Right ventricle myocardium inferior (tissue), 1 donor: Measurements from ENCODE around the gene RIPK1. TPM values are rescaled to one million over a fixed set of nuclear protein-coding genes. Genes with fewer than 3 reads are reported as not detected.
"Not testable (repeated sequence)": the region's sequence is repeated elsewhere in the genome, so short reads cannot be mapped to it uniquely, and the experiment has no call there.

ENCODE experiments used
- ATAC-seq: fragments of 200-7000 bp; cut with Tn5 transposase; one replicate; pipeline ENCODE4 v1.9.1; 2020; ENCODE audit warnings: mild to moderate bottlenecking, moderate library complexity
- DNase-seq: peaks from one replicate; pipeline ENCODE4 v3.0.0; 2021; ENCODE audit errors: missing footprints
- intact Hi-C: fragments of 100-400 bp; cut with DNase I; formaldehyde crosslinking; loops from one replicate; pipeline ENCODE4 v1.11.0; 2022
- total RNA-seq: library from RNA; stranded (reverse); fragmentation: NEBNext Ultra II Directional; extraction: Animal tissue kit (Norgen Biotek cat#: 25700); gene quantifications from one replicate; pipeline ENCODE4 v1.2.1, GENCODE V29; 2021
- donor health status: DM: no; HTN: yes; CAD: no; lungs with severe emphysema.

RIPK1 gene
- total RNA-seq, 1 donor from 2014 or later = 6.9 TPM

- intact Hi-C loops = no loop called here
- ATAC-seq (no peak), DNase-seq (no peak)
These were observed 79.8 kb downstream of the RIPK1 start for GRCh38 chr6:3147914-3148757.

GRCh38 chr6:3151691-3152090 lies 83.4 kb downstream of the RIPK1 start:
- no peak for ATAC-seq
- no peak for DNase-seq
- intact Hi-C loops = no loop called here

- DNase-seq (no peak), ATAC-seq (no peak)
- intact Hi-C loops = no loop called here
These were observed 84.4 kb downstream of the RIPK1 start for GRCh38 chr6:3152689-3153088.

GRCh38 chr6:3155416-3155815 lies 87.1 kb downstream of the RIPK1 start:
- intact Hi-C loops, DNase-seq, ATAC-seq: not testable (repeated sequence)

GRCh38 chr6:3156184-3157130 lies 88.2 kb downstream of the RIPK1 start:
- intact Hi-C loops = loop anchor here (1.0 to 2.0 kb wide), 2 partner anchors 24 to 30 kb away; no protein-coding TSS in a partner anchor
- ATAC-seq = not testable (repeated sequence)

GRCh38 chr6:3157131-3157933 lies 89.0 kb downstream of the RIPK1 start, which contains the start of gene TUBB2A:
TUBB2A (minus strand) TSS chr6:3157544; CDS start chr6:3157463, 81 bp downstream.
- intact Hi-C loops = loop anchor here (2.0 kb wide), 1 partner anchor 31 kb away; no protein-coding TSS in a partner anchor
- DNase-seq (peak; percentile 93), ATAC-seq (peak; percentile 93)

More at GRCh38 chr6:3156184-3157130, 88.2 kb downstream of the RIPK1 start:
- DNase-seq = not testable (repeated sequence)

GRCh38 chr6:3159805-3160781 lies 91.8 kb downstream of the RIPK1 start:
- DNase-seq = no peak
- ATAC-seq = no peak

GRCh38 chr6:3162067-3162497 lies 93.8 kb downstream of the RIPK1 start:
- ATAC-seq (no peak), DNase-seq (no peak)
- intact Hi-C loops = loop anchor here (5.0 kb wide), 2 partner anchors 70 to 95 kb away; partner anchors contain the start of gene PSMG4

More at GRCh38 chr6:3159805-3160781, 91.8 kb downstream of the RIPK1 start:
- intact Hi-C loops = loop anchor here (5.0 kb wide), 2 partner anchors 72 to 97 kb away; partner anchors contain the start of gene PSMG4

- ATAC-seq = peak; percentile 88
- intact Hi-C loops = loop anchor here (5.0 kb wide), 2 partner anchors 70 to 95 kb away; partner anchors contain the start of gene PSMG4
- peak; percentile 83 for DNase-seq
These were observed 94.4 kb downstream of the RIPK1 start for GRCh38 chr6:3162565-3163247.

- DNase-seq (no peak), ATAC-seq (no peak)
- intact Hi-C loops = loop anchor here (5.0 kb wide), 2 partner anchors 69 to 94 kb away; partner anchors contain the start of gene PSMG4
These were observed 94.9 kb downstream of the RIPK1 start for GRCh38 chr6:3163248-3163594.

- ATAC-seq (no peak), DNase-seq (no peak)
- intact Hi-C loops = loop anchor here (5.0 kb wide), 2 partner anchors 68 to 93 kb away; partner anchors contain the start of gene PSMG4
These were observed 96.1 kb downstream of the RIPK1 start for GRCh38 chr6:3164388-3164787.

Other genes starting within 250 kb of the RIPK1 start
- gene SERPINB1, start 226.6 kb upstream of the RIPK1 start, total RNA-seq = 27.5 TPM
- 3.2 TPM for gene SERPINB9, start 165.2 kb upstream of the RIPK1 start, total RNA-seq
- gene SERPINB6, start 96.9 kb upstream of the RIPK1 start, total RNA-seq = 275 TPM
- 57.5 TPM for gene NQO2, start 68.6 kb upstream of the RIPK1 start, total RNA-seq
- 19.0 TPM for gene BPHL, start 50.2 kb downstream of the RIPK1 start, total RNA-seq
- 25.0 TPM for gene TUBB2A, start 89.0 kb downstream of the RIPK1 start, total RNA-seq
- 0.97 TPM for gene TUBB2B, start 159.2 kb downstream of the RIPK1 start, total RNA-seq
- 9.1 TPM for gene PSMG4, start 190.5 kb downstream of the RIPK1 start, total RNA-seq